Liver (tissue), 9 donors: ENCODE measurements around the gene MSI1. TPM values are rescaled to one million over a fixed set of nuclear protein-coding genes. Genes with fewer than 3 reads are reported as not detected.
A peak's percentile ranks its signal among the peaks of the same experiment; 100 is the strongest.

Experiments
- DNase-seq: peaks from one replicate; pipeline ENCODE4 v3.0.0-alpha.2; 2017; ENCODE audit warnings: low spot score
- H3K27ac ChIP-seq, 2 donors: one replicate each; pipeline ENCODE4 v1.7.0; 2013; ENCODE audit warnings: inconsistent platforms in 2 of 2, low read length in 2 of 2, control low read depth in 1 of 2, low read depth in 1 of 2, mild to moderate bottlenecking in 1 of 2
- H3K27me3 ChIP-seq, 4 donors: one replicate each; pipeline versions ENCODE4 v1.6.1 to v1.7.0; 2013; ENCODE audit warnings: low read length in 3 of 4, inconsistent platforms in 1 of 4, mild to moderate bottlenecking in 1 of 4, moderate library complexity in 1 of 4; ENCODE audit not compliant: control insufficient read depth in 4 of 4, insufficient read depth in 4 of 4
- H3K36me3 ChIP-seq, 4 donors: one replicate each; pipeline versions ENCODE4 v1.6.1 to v1.7.0; 2013; ENCODE audit warnings: low read length in 3 of 4, mild to moderate bottlenecking in 3 of 4, low read depth in 1 of 4, moderate library complexity in 1 of 4; ENCODE audit not compliant: control insufficient read depth in 4 of 4, insufficient read depth in 3 of 4
- H3K4me1 ChIP-seq, 4 donors: one replicate each; pipeline versions ENCODE4 v1.6.1 to v1.7.0; 2013; ENCODE audit warnings: low read length in 3 of 4, mild to moderate bottlenecking in 3 of 4, moderate library complexity in 1 of 4; ENCODE audit not compliant: control insufficient read depth in 4 of 4, insufficient read depth in 4 of 4
- H3K4me3 ChIP-seq, 3 donors: one replicate each; pipeline versions ENCODE4 v1.6.1 to v1.7.0; 2013; ENCODE audit warnings: low read length in 3 of 3, control low read depth in 1 of 3, low read depth in 1 of 3, mild to moderate bottlenecking in 1 of 3
- H3K9ac ChIP-seq, 2 donors: one replicate each; pipeline ENCODE4 v1.7.0; 2013; ENCODE audit warnings: low read length in 2 of 2, mild to moderate bottlenecking in 2 of 2, moderate library complexity in 2 of 2, control low read depth in 1 of 2, low read depth in 1 of 2
- H3K9me3 ChIP-seq, 4 donors: one replicate each; pipeline versions ENCODE4 v1.6.1 to v1.7.0; 2013; ENCODE audit warnings: low read length in 3 of 4; ENCODE audit not compliant: control insufficient read depth in 4 of 4
- CTCF ChIP-seq: fragments of 150-350 bp; IDR thresholded peaks from 2 replicates; pipeline ENCODE4 v1.5.1; 2017; ENCODE audit warnings: improper control_type of control experiment, low read depth, low read length; ENCODE audit not compliant: missing input control
- EGR1 ChIP-seq, 2 donors: IDR thresholded peaks; 2 replicates each; pipeline ENCODE4 v1.6.1; 2016 to 2018; ENCODE audit warnings: antibody characterized with exemption in 2 of 2, low read depth in 2 of 2
- FOXA1 ChIP-seq: IDR thresholded peaks from 2 replicates; pipeline ENCODE4 v1.6.1; 2016; ENCODE audit warnings: antibody characterized with exemption
- FOXA2 ChIP-seq: IDR thresholded peaks from 2 replicates; pipeline ENCODE4 v1.6.1; 2016; ENCODE audit warnings: antibody characterized with exemption
- GABPA ChIP-seq, 2 donors: IDR thresholded peaks in 1 of 2; conservative IDR thresholded peaks in 1 of 2; 2 replicates each; pipeline ENCODE4 v1.6.1; 2016; ENCODE audit warnings: antibody characterized with exemption in 2 of 2, mild to moderate bottlenecking in 1 of 2, moderate library complexity in 1 of 2
- HNF4A ChIP-seq, 2 donors: conservative IDR thresholded peaks; 2 replicates each; pipeline ENCODE4 v1.6.1; 2016; ENCODE audit warnings: antibody characterized with exemption in 2 of 2, mild to moderate bottlenecking in 2 of 2
- HNF4G ChIP-seq: IDR thresholded peaks from 2 replicates; pipeline ENCODE4 v1.6.1; 2016; ENCODE audit warnings: antibody characterized with exemption
- JUND ChIP-seq, 2 donors: IDR thresholded peaks; 2 replicates each; pipeline ENCODE4 v1.6.1; 2016; ENCODE audit warnings: antibody characterized with exemption in 2 of 2
- MAX ChIP-seq: IDR thresholded peaks from 2 replicates; pipeline ENCODE4 v1.6.1; 2016; ENCODE audit warnings: antibody characterized with exemption
- NR2F2 ChIP-seq: IDR thresholded peaks from 2 replicates; pipeline ENCODE4 v1.6.1; 2016; ENCODE audit warnings: antibody characterized with exemption
- RAD21 ChIP-seq, 2 donors: IDR thresholded peaks; 2 replicates each; pipeline ENCODE4 v1.6.1; 2016; ENCODE audit warnings: antibody characterized with exemption in 2 of 2, mild to moderate bottlenecking in 2 of 2
- RXRA ChIP-seq, 2 donors: IDR thresholded peaks; 2 replicates each; pipeline ENCODE4 v1.6.1; 2017 to 2018; ENCODE audit warnings: antibody characterized with exemption in 2 of 2, mild to moderate bottlenecking in 1 of 2
- SP1 ChIP-seq: IDR thresholded peaks from 2 replicates; pipeline ENCODE4 v1.6.1; 2018; ENCODE audit warnings: antibody characterized with exemption, mild to moderate bottlenecking
- TAF1 ChIP-seq: conservative IDR thresholded peaks from 2 replicates; pipeline ENCODE4 v1.6.1; 2016; ENCODE audit warnings: antibody characterized with exemption, mild to moderate bottlenecking
- YY1 ChIP-seq: IDR thresholded peaks from 2 replicates; pipeline ENCODE4 v1.6.1; 2016; ENCODE audit warnings: antibody characterized with exemption, mild to moderate bottlenecking
- WGBS: extraction: QIAGEN DNeasy Blood & Tissue Kit; methylation state at CpG from one replicate; pipeline ENCODE4 v1.1.7; 2013; 5-methylcytosine and 5-hydroxymethylcytosine counted together
- polyA plus RNA-seq, 2 donors: library from polyadenylated mRNA; stranded (reverse) in 1 of 2; unstranded in 1 of 2; fragments of 200-250 nt in 1 of 2; fragments of >200 nt in 1 of 2; fragmentation: Nextera tagmentation in 1 of 2; extraction: Ambion mirVana in 1 of 2; gene quantifications; one replicate each; pipeline versions ENCODE4 v1.2.1 to v1.2.3, GENCODE V29; 2013 to 2015
- total RNA-seq, 2 donors: library from RNA; depleted of rRNA; stranded (reverse); fragments of >200 nt; gene quantifications; one replicate each; pipeline ENCODE4 v1.2.3, GENCODE V29; 2014
- TF ChIP-seq, protein P1 (sequence below): IDR thresholded peaks from 2 replicates; pipeline ENCODE4 v1.6.1; 2016; ENCODE audit warnings: antibody characterized with exemption, mild to moderate bottlenecking
- TF ChIP-seq, protein P2 (sequence below): IDR thresholded peaks from 2 replicates; pipeline ENCODE4 v1.6.1; 2016; ENCODE audit warnings: antibody characterized with exemption
- TF ChIP-seq, protein P3 (sequence below): IDR thresholded peaks from 2 replicates; pipeline ENCODE4 v1.6.1; 2016; ENCODE audit warnings: antibody characterized with exemption
- donor health status: healthy.
- donor health status: healthy.
- donor health status: healthy.
- donor health status: healthy.
- donor health status: healthy.

The MSI1 gene
- total and polyA plus RNA-seq, 4 donors: 0.13 to 1.2 TPM; not detected in 2

DNA sequence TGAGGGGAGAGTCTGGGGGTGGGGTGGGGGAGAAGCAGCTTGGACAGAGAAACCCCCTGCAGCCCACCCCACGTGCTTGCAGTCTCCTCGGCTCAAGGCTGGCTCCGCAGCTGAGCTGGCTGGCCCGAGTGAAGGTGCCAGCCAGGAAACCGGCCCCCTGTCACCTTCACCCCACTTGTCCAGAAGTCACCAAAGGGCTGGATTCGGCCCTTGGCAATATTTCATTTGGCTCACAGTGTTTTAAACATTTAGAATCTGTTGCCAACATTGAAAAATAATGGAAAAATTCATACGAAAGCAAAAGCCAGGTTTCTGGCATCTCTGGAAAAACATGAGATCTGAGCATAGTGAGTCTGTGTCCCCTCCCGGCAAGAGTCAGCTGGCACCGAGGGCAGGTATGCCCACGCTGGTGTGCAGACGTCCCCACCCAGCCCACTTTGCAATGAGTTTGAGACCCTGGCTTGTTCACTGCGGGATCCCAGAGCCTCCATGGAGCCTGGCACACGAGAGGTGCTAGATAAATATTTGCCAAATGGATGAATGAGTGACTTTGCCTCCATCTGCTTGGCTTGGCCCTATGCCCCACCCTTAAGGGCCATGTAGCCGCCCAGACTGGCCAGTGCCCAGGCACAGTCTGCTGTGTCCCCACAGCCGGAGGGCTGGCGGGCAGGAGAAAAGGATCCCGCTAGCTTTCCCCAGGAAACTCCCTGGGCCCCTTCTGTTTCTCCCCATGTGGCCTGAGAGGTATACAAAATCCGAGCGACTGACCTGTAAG, 18.2 kb downstream of the MSI1 start:
- peaks cover 4 to 20% (median 13%) of the 10 kb centered on the region in 4 donors for H3K4me1 ChIP-seq
- no peaks in the 10 kb centered on the region for H3K27me3 ChIP-seq
- no peak for TF ChIP-seq HNF4G
- TF ChIP-seq JUND (IDR thresholded peaks at IDR 0.05): no peak
- TF ChIP-seq CTCF: no peak
- TF ChIP-seq HNF4A (conservative IDR thresholded peaks at IDR 0.05): peak; percentile 48 to 51
- peak; percentile 77 for TF ChIP-seq YY1
- TF ChIP-seq EGR1 (IDR thresholded peaks at IDR 0.05; ENCODE audit: low read depth in 2 of 2): no peak
- peak; percentile 55 for TF ChIP-seq SP1
- TF ChIP-seq FOXA1: no peak
- TF ChIP-seq, protein P1, sequence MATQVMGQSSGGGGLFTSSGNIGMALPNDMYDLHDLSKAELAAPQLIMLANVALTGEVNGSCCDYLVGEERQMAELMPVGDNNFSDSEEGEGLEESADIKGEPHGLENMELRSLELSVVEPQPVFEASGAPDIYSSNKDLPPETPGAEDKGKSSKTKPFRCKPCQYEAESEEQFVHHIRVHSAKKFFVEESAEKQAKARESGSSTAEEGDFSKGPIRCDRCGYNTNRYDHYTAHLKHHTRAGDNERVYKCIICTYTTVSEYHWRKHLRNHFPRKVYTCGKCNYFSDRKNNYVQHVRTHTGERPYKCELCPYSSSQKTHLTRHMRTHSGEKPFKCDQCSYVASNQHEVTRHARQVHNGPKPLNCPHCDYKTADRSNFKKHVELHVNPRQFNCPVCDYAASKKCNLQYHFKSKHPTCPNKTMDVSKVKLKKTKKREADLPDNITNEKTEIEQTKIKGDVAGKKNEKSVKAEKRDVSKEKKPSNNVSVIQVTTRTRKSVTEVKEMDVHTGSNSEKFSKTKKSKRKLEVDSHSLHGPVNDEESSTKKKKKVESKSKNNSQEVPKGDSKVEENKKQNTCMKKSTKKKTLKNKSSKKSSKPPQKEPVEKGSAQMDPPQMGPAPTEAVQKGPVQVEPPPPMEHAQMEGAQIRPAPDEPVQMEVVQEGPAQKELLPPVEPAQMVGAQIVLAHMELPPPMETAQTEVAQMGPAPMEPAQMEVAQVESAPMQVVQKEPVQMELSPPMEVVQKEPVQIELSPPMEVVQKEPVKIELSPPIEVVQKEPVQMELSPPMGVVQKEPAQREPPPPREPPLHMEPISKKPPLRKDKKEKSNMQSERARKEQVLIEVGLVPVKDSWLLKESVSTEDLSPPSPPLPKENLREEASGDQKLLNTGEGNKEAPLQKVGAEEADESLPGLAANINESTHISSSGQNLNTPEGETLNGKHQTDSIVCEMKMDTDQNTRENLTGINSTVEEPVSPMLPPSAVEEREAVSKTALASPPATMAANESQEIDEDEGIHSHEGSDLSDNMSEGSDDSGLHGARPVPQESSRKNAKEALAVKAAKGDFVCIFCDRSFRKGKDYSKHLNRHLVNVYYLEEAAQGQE: no peak
- peak; percentile 38 to 52 for TF ChIP-seq RXRA (IDR thresholded peaks at IDR 0.05)
- TF ChIP-seq NR2F2: no peak
- no peak for TF ChIP-seq MAX
- peak; percentile 17 for TF ChIP-seq FOXA2
- TF ChIP-seq, protein P2, sequence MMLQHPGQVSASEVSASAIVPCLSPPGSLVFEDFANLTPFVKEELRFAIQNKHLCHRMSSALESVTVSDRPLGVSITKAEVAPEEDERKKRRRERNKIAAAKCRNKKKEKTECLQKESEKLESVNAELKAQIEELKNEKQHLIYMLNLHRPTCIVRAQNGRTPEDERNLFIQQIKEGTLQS: no peak
- TF ChIP-seq TAF1: peak; percentile 71
- TF ChIP-seq, protein P3, sequence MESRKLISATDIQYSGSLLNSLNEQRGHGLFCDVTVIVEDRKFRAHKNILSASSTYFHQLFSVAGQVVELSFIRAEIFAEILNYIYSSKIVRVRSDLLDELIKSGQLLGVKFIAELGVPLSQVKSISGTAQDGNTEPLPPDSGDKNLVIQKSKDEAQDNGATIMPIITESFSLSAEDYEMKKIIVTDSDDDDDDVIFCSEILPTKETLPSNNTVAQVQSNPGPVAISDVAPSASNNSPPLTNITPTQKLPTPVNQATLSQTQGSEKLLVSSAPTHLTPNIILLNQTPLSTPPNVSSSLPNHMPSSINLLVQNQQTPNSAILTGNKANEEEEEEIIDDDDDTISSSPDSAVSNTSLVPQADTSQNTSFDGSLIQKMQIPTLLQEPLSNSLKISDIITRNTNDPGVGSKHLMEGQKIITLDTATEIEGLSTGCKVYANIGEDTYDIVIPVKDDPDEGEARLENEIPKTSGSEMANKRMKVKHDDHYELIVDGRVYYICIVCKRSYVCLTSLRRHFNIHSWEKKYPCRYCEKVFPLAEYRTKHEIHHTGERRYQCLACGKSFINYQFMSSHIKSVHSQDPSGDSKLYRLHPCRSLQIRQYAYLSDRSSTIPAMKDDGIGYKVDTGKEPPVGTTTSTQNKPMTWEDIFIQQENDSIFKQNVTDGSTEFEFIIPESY: no peak
- TF ChIP-seq GABPA (IDR thresholded peaks at IDR 0.05 in 1 of 2, conservative IDR thresholded peaks at IDR 0.05 in 1 of 2): no peak
- peak in 1 of 2 donors; percentile 28 for TF ChIP-seq RAD21 (IDR thresholded peaks at IDR 0.05)
- peak overlapping the region in 2 of 3 donors; percentile 22 to 38 for H3K4me3 ChIP-seq
- H3K27ac ChIP-seq: peak overlapping the region in 1 of 2 donors; percentile 50
- DNase-seq: no peak
- WGBS: 31% methylated on average over 19 of the region's 19 CpGs
- H3K36me3 ChIP-seq: no peaks in the 10 kb centered on the region
- peak overlapping the region; percentile 14 to 42 for H3K9ac ChIP-seq
- no peaks in the 10 kb centered on the region for H3K9me3 ChIP-seq
